GM20431 (cell line): Measurements from ENCODE around the gene KCNG3.
"Not testable (repeated sequence)": the region's sequence is repeated elsewhere in the genome, so short reads cannot be mapped to it uniquely, and the experiment has no call there.

Experiments used
- in situ Hi-C: fragments of 300-500 bp; cut with MseI, MboI; formaldehyde crosslinking; loops from one replicate; pipeline ENCODE4 v1.15.0; 2020; ENCODE audit warnings: low sequenced_read_pairs; ENCODE audit not compliant: unreplicated experiment

The KCNG3 gene

GRCh38 chr2:42436370-42436769, 57.4 kb downstream of the KCNG3 start:
- in situ Hi-C loops = no loop called here

DNA sequence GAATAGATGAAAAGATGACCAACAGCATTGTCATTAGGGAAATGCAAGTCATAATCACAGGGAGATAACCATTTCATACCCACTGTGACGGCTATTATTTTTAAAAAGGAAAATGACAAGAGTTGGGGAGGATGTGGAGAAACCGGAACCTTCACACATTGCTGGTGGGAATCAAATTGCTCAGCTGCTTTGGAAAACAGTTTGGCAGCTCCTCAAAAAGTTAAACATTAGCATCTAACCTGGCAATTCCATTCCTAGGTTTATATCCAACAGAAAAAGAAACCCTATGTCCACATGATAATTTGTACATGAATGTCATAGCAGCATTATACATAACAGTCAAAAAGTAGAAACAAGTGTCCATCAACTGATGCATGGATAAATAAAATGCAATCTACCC, 58.2 kb downstream of the KCNG3 start:
- in situ Hi-C loops = no loop called here

GRCh38 chr2:42430188-42430587, 63.6 kb downstream of the KCNG3 start:
- in situ Hi-C loops = no loop called here

- in situ Hi-C loops = no loop called here
Measured at GRCh38 chr2:42429352-42429751, 64.4 kb downstream of the KCNG3 start.

DNA sequence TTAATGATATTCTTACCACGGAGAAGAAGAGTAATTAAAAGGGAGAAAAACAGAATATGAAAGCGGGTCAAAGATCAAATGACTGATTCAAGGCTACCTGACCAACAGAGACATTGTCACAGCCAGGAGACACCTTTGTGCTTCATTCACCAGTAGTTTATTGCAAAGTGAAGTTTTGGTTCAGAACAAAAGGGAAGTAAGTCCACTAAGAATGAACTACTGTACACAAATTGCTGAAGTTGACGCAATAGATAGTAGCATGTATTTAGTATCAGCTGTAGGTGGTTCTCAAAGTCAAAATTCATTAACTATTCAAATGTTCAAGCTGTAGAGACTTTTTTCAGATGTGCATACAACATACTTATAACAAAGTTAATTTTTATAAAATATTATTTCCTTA, 68.1 kb downstream of the KCNG3 start:
- in situ Hi-C loops = no loop called here

GRCh38 chr2:42424033-42424432, 69.7 kb downstream of the KCNG3 start:
- in situ Hi-C loops = no loop called here

GRCh38 chr2:42421601-42422239, 72.1 kb downstream of the KCNG3 start:
- in situ Hi-C loops = no loop called here

DNA sequence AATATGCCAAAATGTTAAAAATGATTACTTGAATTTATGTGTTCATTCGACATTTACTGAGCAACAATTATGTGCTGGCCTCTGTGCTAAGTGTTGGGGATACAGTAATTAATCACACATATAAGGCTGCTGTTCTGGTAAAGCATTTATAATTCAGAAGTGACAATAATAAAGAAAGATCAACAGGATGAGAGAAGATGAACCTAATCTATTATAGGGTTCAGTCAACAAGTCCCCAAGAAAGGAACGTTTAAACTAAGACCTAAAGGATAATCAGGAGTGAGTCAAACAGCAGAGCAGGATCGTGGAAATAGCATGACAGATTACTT, 72.7 kb downstream of the KCNG3 start:
- in situ Hi-C loops = no loop called here

- in situ Hi-C loops = no loop called here
Measured at GRCh38 chr2:42414648-42415047, 79.1 kb downstream of the KCNG3 start.

- in situ Hi-C loops = no loop called here
Measured at GRCh38 chr2:42414158-42414557, 79.6 kb downstream of the KCNG3 start.

GRCh38 chr2:42410742-42411514, 82.9 kb downstream of the KCNG3 start:
- in situ Hi-C loops = no loop called here

GRCh38 chr2:42408009-42408408, 85.8 kb downstream of the KCNG3 start:
- in situ Hi-C loops = no loop called here

DNA sequence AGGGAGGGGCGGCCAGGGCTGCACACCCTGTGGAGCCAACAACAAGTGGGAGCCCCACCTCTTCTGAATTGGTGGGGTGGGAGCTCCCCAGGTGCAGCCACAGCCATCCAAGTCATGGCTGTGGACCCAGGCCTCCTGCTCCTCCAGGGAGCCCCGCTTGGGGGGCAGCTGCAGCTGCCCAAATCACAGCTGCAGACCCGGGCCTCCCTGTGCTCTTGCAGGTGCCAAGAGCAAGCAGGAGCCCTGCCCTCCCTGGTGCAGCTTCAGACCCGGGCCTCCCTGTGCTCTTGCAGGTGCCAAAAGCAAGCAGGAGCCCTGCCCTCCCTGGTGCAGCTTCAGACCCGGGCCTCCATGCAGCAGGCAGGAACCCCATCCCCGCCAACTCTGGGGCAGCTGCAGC, 86.3 kb downstream of the KCNG3 start:
- in situ Hi-C loops = no loop called here

GRCh38 chr2:42404676-42405075, 89.1 kb downstream of the KCNG3 start:
- in situ Hi-C loops = no loop called here

GRCh38 chr2:42401773-42402172, 92.0 kb downstream of the KCNG3 start:
- in situ Hi-C loops = no loop called here

DNA sequence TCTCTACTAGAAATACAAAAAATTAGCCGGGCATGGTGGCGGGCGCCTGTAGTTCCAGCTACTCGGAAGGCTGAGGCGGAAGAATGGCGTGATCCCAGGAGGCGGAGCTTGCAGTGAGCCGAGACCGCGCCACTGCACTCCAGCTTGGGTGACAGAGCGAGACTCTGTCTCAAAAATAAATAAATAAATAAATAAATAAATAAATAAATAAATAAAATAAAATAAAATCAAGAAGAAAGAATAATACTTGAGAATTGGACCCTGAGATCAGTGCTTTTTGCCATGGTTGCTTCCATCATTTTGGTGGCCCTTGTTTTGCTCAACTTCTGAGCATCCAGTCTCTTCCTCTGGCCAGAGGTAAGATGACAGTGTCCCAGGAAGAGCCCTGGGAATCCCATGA, 95.7 kb downstream of the KCNG3 start:
- in situ Hi-C loops = not testable (repeated sequence)

DNA sequence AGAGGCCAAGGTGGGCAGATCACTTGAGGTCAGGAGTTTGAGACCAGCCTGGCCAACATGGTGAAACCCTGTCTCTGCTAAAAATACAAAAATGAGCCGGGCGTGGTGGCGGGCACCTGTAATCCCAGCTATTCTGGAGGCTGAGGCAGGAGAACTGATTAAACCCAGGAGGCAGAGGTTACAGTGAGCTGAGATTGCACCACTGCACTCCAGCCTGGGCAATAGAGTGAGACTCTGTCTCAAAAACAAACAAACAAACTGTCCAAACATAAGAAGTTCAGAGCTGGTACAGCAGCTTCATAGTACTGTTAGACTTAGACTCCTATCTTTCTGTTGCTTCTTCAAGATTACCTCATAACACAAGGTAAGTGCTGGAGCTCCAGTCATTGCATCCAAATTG, 100.5 kb downstream of the KCNG3 start:
- in situ Hi-C loops = not testable (repeated sequence)

DNA sequence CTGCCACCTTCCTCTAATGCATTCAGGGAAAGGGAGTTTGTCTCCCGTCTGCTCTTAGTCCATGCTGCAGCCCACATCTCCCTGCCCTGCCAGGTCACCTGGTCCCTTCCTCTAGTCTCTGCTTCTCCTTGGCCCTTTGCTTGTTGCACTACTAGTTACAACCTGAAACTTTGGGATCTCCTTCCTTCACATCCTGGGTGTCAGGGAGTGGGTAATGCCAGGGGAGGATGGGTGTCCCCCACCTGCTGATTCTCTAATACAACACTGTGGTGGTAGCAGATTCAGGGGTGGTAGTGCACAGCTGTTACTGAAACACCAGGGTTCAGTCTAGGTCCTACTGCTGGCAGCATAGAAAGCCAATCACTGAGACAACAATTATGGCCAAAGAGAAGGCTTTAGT, 101.6 kb downstream of the KCNG3 start:
- in situ Hi-C loops = no loop called here
